Panc1 (cell line): ENCODE results near the gene UBE2J2. TPM values are rescaled to one million over a fixed set of nuclear protein-coding genes. Genes with fewer than 3 reads are reported as not detected.
A peak's percentile ranks its signal among the peaks of the same experiment; 100 is the strongest.

Experiments
- ATAC-seq: fragments of 200-7000 bp; cut with Tn5 transposase; 2 replicates; pipeline ENCODE4 v1.9.1; 2020; ENCODE audit warnings: mild to moderate bottlenecking, moderate library complexity
- BruUV-seq: library from RNA; stranded (reverse); fragments of 400-500 nt; replicated peaks from 2 replicates; lab custom pipeline; 2021; lab: Mats Ljungman, UMichigan
- CTCF ChIA-PET: fragments of 300-600 bp; sonication (Branson Sonifier 250); formaldehyde crosslinking; loops from one replicate; lab custom pipeline; 2022; ENCODE audit warnings: antibody characterized with exemption; lab: Charles Lee
- POLR2A ChIA-PET: fragments of 300-600 bp; sonication (Branson Sonifier 250); formaldehyde crosslinking; loops from one replicate; lab custom pipeline; 2022; ENCODE audit warnings: antibody characterized with exemption; lab: Charles Lee
- DNase-seq: peaks from one replicate; pipeline ENCODE4 v3.0.0-alpha.2; 2010; ENCODE audit warnings: low read depth, low spot score
- H3K27ac ChIP-seq: 2 replicates; pipeline ENCODE4 v1.5.1; 2011; ENCODE audit warnings: mild to moderate bottlenecking, low read length, inconsistent platforms
- H3K27me3 ChIP-seq: fragments of 200-500 bp; sonication (Bioruptor generic); 2 replicates; pipeline ENCODE4 v1.6.0; 2014; ENCODE audit warnings: low read length, inconsistent platforms; ENCODE audit not compliant: control insufficient read depth, insufficient read depth
- H3K36me3 ChIP-seq: fragments of 200-500 bp; sonication (Bioruptor generic); 2 replicates; pipeline ENCODE4 v1.5.1; 2014; ENCODE audit warnings: inconsistent platforms, mild to moderate bottlenecking, low read length, moderate library complexity; ENCODE audit not compliant: control insufficient read depth, insufficient read depth
- H3K4me1 ChIP-seq: 2 replicates; pipeline ENCODE4 v1.5.1; 2011; ENCODE audit warnings: inconsistent platforms, mild to moderate bottlenecking, low read length, moderate library complexity; ENCODE audit not compliant: control insufficient read depth, insufficient read depth
- H3K4me3 ChIP-seq, 2 experiments: 2 replicates each; pipeline ENCODE4 v1.5.1; 2011 to 2012; ENCODE audit warnings: low read depth in 2 of 2, low read length in 2 of 2, mild to moderate bottlenecking in 2 of 2, inconsistent platforms in 1 of 2, moderate library complexity in 1 of 2
- H3K9me3 ChIP-seq: fragments of 200-500 bp; sonication (Bioruptor generic); 2 replicates; pipeline ENCODE4 v1.5.1; 2014; ENCODE audit warnings: low read depth, mild to moderate bottlenecking, inconsistent platforms, low read length, moderate library complexity; ENCODE audit not compliant: control insufficient read depth, insufficient read depth
- POLR2AphosphoS5 ChIP-seq: IDR thresholded peaks from 2 replicates; pipeline ENCODE4 v1.6.1; 2012; ENCODE audit warnings: mild to moderate bottlenecking, low read depth, low read length, moderate library complexity
- TCF7L2 ChIP-seq: IDR thresholded peaks from 2 replicates; pipeline ENCODE4 v1.6.1; 2011; ENCODE audit warnings: mild to moderate bottlenecking, low read depth, low read length, inconsistent platforms
- in situ Hi-C: cut with HindIII; loops from 2 replicates; pipeline ENCODE4 v1.10.0; 2016; ENCODE audit warnings: low sequenced_read_pairs, low pct_unique_long_range_greater_than_20kb
- intact Hi-C: fragments of 100-400 bp; cut with micrococcal nuclease; formaldehyde crosslinking; loops from one replicate; pipeline ENCODE4 v1.10.0; 2022; ENCODE audit not compliant: unreplicated experiment
- total RNA-seq: library from RNA; stranded (reverse); gene quantifications from one replicate; pipeline ENCODE4 v1.2.1, GENCODE V29; 2021; ENCODE audit not compliant: unreplicated experiment
- TF ChIP-seq, protein P1 (sequence below), 2 experiments: IDR thresholded peaks; 2 replicates each; pipeline ENCODE4 v1.6.1; 2011 to 2012; ENCODE audit warnings: low read depth in 2 of 2, control low read depth in 1 of 2, low read length in 1 of 2, mild to moderate bottlenecking in 1 of 2, moderate library complexity in 1 of 2; ENCODE audit not compliant: insufficient read depth in 1 of 2
- TF ChIP-seq, protein P2 (sequence below): fragments of 450-650 bp; IDR thresholded peaks from 2 replicates; pipeline ENCODE4 v1.5.1; 2017; ENCODE audit warnings: mild to moderate bottlenecking

Gene UBE2J2
- total RNA-seq, 1 experiment from 2014 or later = 101 TPM

DNA sequence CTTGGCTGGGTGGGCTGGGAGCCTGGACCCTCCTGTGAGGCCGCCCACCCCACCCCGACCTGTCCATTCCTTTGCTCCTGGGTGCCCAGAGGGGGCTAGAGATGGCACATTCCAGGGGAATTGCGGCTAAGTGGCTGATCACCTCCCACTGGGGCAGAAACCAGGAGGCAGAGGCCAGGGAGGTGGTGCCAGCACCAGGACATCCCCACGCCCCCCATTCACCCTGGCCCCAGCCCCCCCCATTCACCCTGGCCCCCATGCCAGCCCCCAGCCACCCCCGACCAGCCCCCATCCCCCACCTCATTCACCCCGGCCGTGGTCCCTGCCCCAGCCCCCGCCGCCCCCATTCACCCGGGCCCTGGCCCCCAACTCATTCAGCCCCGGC is 33.3 kb downstream of the UBE2J2 start:
- intact Hi-C loops = no loop called here
- Histone ChIP-seq H3K27me3 (no peaks in the 10 kb centered on the region), H3K4me3 (peak overlapping the region; percentile 11 to 16; a peak in 2 of 4 replicates), H3K9me3 (no peaks in the 10 kb centered on the region), H3K36me3 (no peaks in the 10 kb centered on the region), H3K4me1 (peaks cover 74% of the 10 kb centered on the region), H3K27ac (peak overlapping the region; percentile 82)
- ChIA-PET CTCF (no interaction called here), POLR2A (no interaction called here)
- TF ChIP-seq, protein P1, sequence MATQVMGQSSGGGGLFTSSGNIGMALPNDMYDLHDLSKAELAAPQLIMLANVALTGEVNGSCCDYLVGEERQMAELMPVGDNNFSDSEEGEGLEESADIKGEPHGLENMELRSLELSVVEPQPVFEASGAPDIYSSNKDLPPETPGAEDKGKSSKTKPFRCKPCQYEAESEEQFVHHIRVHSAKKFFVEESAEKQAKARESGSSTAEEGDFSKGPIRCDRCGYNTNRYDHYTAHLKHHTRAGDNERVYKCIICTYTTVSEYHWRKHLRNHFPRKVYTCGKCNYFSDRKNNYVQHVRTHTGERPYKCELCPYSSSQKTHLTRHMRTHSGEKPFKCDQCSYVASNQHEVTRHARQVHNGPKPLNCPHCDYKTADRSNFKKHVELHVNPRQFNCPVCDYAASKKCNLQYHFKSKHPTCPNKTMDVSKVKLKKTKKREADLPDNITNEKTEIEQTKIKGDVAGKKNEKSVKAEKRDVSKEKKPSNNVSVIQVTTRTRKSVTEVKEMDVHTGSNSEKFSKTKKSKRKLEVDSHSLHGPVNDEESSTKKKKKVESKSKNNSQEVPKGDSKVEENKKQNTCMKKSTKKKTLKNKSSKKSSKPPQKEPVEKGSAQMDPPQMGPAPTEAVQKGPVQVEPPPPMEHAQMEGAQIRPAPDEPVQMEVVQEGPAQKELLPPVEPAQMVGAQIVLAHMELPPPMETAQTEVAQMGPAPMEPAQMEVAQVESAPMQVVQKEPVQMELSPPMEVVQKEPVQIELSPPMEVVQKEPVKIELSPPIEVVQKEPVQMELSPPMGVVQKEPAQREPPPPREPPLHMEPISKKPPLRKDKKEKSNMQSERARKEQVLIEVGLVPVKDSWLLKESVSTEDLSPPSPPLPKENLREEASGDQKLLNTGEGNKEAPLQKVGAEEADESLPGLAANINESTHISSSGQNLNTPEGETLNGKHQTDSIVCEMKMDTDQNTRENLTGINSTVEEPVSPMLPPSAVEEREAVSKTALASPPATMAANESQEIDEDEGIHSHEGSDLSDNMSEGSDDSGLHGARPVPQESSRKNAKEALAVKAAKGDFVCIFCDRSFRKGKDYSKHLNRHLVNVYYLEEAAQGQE (IDR thresholded peaks at IDR 0.05; ENCODE audit: insufficient read depth in 1 of 2, low read depth in 2 of 2, low read length in 1 of 2) = no peak
- no peak for TF ChIP-seq POLR2AphosphoS5
- TF ChIP-seq, protein P2, sequence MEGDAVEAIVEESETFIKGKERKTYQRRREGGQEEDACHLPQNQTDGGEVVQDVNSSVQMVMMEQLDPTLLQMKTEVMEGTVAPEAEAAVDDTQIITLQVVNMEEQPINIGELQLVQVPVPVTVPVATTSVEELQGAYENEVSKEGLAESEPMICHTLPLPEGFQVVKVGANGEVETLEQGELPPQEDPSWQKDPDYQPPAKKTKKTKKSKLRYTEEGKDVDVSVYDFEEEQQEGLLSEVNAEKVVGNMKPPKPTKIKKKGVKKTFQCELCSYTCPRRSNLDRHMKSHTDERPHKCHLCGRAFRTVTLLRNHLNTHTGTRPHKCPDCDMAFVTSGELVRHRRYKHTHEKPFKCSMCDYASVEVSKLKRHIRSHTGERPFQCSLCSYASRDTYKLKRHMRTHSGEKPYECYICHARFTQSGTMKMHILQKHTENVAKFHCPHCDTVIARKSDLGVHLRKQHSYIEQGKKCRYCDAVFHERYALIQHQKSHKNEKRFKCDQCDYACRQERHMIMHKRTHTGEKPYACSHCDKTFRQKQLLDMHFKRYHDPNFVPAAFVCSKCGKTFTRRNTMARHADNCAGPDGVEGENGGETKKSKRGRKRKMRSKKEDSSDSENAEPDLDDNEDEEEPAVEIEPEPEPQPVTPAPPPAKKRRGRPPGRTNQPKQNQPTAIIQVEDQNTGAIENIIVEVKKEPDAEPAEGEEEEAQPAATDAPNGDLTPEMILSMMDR = no peak
- no peak for TF ChIP-seq TCF7L2
- DNase-seq = no peak
- in situ Hi-C loops = no loop called here
- BruUV-seq = no TSS peak
- no peak for ATAC-seq

DNA sequence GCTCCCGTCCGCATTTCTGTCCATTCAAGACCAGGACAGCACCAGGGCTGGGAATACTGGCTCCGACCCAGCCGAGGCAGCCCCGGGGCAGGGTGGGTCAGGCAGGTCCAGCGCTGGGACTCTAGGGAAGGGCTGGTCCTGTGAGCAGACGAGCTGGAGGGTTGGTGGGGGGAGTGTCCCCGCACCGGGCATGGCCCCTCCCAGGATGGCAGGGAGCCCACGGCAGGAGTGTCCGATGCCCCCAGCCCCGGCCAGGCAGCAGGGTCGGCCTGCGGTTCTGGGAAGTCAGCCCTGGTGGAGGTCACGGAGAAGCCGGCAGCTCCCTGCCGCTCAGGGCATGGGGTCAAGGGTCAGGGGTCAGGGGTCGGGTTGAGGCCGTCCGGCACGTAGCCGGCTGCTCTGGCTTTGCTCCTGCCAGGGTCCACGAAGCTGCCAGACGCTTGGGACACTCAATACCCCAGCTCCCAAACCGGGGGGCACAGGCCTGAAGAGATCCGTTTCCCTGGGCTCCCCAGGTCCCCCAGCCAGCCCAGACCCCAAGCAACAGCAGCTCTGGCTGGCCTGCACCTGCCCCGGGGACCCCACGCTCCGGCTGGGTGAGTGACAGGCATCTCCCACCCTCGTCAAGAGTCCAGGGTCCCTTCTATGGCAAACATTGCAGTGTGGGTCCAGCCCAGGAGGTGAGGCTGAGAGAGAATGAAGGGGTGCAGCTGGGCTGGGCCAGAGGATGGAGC is 33.9 kb downstream of the UBE2J2 start:
- TF ChIP-seq TCF7L2 = no peak
- TF ChIP-seq, protein P2 = no peak
- Histone ChIP-seq H3K27me3 (no peaks in the 10 kb centered on the region), H3K4me3 (peak overlapping the region; percentile 11 to 16; a peak in 2 of 4 replicates), H3K4me1 (peaks cover 73% of the 10 kb centered on the region), H3K27ac (peak overlapping the region; percentile 82), H3K36me3 (no peaks in the 10 kb centered on the region), H3K9me3 (no peaks in the 10 kb centered on the region)
- no TSS peak for BruUV-seq
- DNase-seq (no peak), ATAC-seq (peak; percentile 10)
- CTCF ChIA-PET = no interaction called here
- in situ Hi-C loops (no loop called here), intact Hi-C loops (no loop called here)
- POLR2A ChIA-PET = no interaction called here
